OCI-LY1 (cell line): Measurements from ENCODE around the gene PWWP3B.

Experiments used
- H2AFZ ChIP-seq: fragments of 200-600 bp; sonication (generic), shearing (Covaris generic); 2 replicates; pipeline ENCODE4 v1.6.0; 2014; ENCODE audit warnings: antibody characterized with exemption, mild to moderate bottlenecking, low read length
- H3F3A ChIP-seq: fragments of 200-600 bp; sonication (generic), shearing (Covaris generic); 2 replicates; pipeline ENCODE4 v1.6.0; 2014; ENCODE audit warnings: mild to moderate bottlenecking, antibody characterized with exemption, low read length, moderate library complexity; ENCODE audit not compliant: insufficient read depth
- H3K27ac ChIP-seq: fragments of 200-600 bp; sonication (generic); 2 replicates; pipeline ENCODE4 v1.5.1; 2014; ENCODE audit warnings: low read length, mixed run types, mild to moderate bottlenecking, low read depth; ENCODE audit not compliant: poor library complexity, severe bottlenecking
- H3K27me3 ChIP-seq: fragments of 200-600 bp; sonication (generic); 2 replicates; pipeline ENCODE4 v1.6.0; 2014; ENCODE audit warnings: antibody characterized with exemption, mild to moderate bottlenecking, low read length, moderate library complexity; ENCODE audit not compliant: insufficient read depth
- H3K36me3 ChIP-seq: fragments of 200-600 bp; sonication (generic); 2 replicates; pipeline ENCODE4 v1.6.1; 2014; ENCODE audit warnings: mild to moderate bottlenecking, antibody characterized with exemption, low read length, moderate library complexity, mixed read lengths; ENCODE audit not compliant: insufficient read depth
- H3K4me1 ChIP-seq: fragments of 200-600 bp; sonication (generic); 2 replicates; pipeline ENCODE4 v1.5.1; 2014; ENCODE audit warnings: mild to moderate bottlenecking, low read length, moderate library complexity; ENCODE audit not compliant: insufficient read depth, severe bottlenecking
- H3K4me2 ChIP-seq: fragments of 200-600 bp; sonication (generic), shearing (Covaris generic); 2 replicates; pipeline ENCODE4 v1.6.1; 2014; ENCODE audit warnings: low read length
- H3K4me3 ChIP-seq: fragments of 200-600 bp; sonication (generic); 2 replicates; pipeline ENCODE4 v1.5.1; 2014; ENCODE audit warnings: low read length, low read depth, mild to moderate bottlenecking, mixed read lengths; ENCODE audit not compliant: poor library complexity, severe bottlenecking
- H3K79me2 ChIP-seq: fragments of 200-600 bp; shearing (Covaris generic); 2 replicates; pipeline ENCODE4 v1.6.1; 2016; ENCODE audit warnings: mixed run types, low read length, mixed read lengths; ENCODE audit not compliant: insufficient read depth
- H3K9ac ChIP-seq: fragments of 200-600 bp; sonication (generic), shearing (Covaris generic); 2 replicates; pipeline ENCODE4 v1.6.1; 2014; ENCODE audit warnings: mild to moderate bottlenecking, low read length, mixed read lengths
- H3K9me2 ChIP-seq: fragments of 200-600 bp; sonication (generic), shearing (Covaris generic); 2 replicates; pipeline ENCODE4 v1.6.1; 2014; ENCODE audit warnings: low read depth, mild to moderate bottlenecking, low read length, mixed read lengths
- H3K9me3 ChIP-seq: fragments of 200-600 bp; shearing (Covaris generic); 2 replicates; pipeline ENCODE4 v1.6.1; 2014; ENCODE audit warnings: low read length, mixed read lengths
- H4K20me1 ChIP-seq: fragments of 200-600 bp; sonication (generic), shearing (Covaris generic); 2 replicates; pipeline ENCODE4 v1.6.0; 2016; ENCODE audit warnings: mild to moderate bottlenecking, low read length; ENCODE audit not compliant: insufficient read depth
- EZH2 ChIP-seq: fragments of 200-600 bp; sonication (generic), shearing (Covaris generic); IDR thresholded peaks from 2 replicates; pipeline ENCODE4 v1.8.0; 2017; ENCODE audit warnings: borderline replicate concordance, mixed run types, mild to moderate bottlenecking, antibody characterized with exemption, low read length, moderate library complexity, mixed read lengths
- TF ChIP-seq, protein P1 (sequence below): fragments of 200-600 bp; sonication (generic), shearing (Covaris generic); IDR thresholded peaks from 2 replicates; pipeline ENCODE4 v1.5.1; 2017; ENCODE audit warnings: mild to moderate bottlenecking, antibody characterized with exemption, low read length, moderate library complexity, mixed read lengths

Gene PWWP3B

DNA sequence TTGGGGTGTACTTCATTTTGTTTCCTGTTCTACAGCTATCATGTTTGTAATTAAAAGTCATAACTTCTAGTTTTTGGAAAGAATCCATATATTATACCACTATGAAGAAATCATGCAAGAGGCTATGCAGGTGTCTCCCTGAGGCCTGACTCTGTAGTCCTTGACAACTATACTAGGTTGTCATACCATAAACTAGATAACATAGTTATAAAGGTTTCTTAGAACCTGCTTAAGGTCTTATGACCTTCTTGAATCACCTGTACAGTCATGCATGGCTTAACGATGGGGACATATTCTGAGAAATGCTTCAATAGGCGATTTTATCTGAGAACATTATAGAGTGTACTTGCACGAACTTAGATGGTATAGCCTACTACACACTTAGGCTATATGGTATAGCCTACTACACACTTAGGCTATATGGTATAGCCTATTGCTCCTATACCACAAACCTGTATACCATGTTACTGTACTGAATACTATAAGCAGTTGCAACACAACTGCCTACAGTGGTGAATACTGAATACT, 3.3 kb downstream of the PWWP3B start:
- Histone ChIP-seq H2AFZ (no peak overlapping the region), H3K27ac (no peak overlapping the region), H3K4me3 (no peak overlapping the region), H4K20me1 (no peaks in the 10 kb centered on the region), H3K4me2 (no peak overlapping the region), H3K9me3 (no peaks in the 10 kb centered on the region), H3K9ac (no peak overlapping the region), H3K36me3 (no peaks in the 10 kb centered on the region), H3K79me2 (no peaks in the 10 kb centered on the region), H3K9me2 (no peaks in the 10 kb centered on the region), H3F3A (no peaks in the 10 kb centered on the region), H3K4me1 (no peaks in the 10 kb centered on the region), H3K27me3 (no peaks in the 10 kb centered on the region)
- no peak for TF ChIP-seq EZH2
- TF ChIP-seq, protein P1, sequence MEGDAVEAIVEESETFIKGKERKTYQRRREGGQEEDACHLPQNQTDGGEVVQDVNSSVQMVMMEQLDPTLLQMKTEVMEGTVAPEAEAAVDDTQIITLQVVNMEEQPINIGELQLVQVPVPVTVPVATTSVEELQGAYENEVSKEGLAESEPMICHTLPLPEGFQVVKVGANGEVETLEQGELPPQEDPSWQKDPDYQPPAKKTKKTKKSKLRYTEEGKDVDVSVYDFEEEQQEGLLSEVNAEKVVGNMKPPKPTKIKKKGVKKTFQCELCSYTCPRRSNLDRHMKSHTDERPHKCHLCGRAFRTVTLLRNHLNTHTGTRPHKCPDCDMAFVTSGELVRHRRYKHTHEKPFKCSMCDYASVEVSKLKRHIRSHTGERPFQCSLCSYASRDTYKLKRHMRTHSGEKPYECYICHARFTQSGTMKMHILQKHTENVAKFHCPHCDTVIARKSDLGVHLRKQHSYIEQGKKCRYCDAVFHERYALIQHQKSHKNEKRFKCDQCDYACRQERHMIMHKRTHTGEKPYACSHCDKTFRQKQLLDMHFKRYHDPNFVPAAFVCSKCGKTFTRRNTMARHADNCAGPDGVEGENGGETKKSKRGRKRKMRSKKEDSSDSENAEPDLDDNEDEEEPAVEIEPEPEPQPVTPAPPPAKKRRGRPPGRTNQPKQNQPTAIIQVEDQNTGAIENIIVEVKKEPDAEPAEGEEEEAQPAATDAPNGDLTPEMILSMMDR = no peak

DNA sequence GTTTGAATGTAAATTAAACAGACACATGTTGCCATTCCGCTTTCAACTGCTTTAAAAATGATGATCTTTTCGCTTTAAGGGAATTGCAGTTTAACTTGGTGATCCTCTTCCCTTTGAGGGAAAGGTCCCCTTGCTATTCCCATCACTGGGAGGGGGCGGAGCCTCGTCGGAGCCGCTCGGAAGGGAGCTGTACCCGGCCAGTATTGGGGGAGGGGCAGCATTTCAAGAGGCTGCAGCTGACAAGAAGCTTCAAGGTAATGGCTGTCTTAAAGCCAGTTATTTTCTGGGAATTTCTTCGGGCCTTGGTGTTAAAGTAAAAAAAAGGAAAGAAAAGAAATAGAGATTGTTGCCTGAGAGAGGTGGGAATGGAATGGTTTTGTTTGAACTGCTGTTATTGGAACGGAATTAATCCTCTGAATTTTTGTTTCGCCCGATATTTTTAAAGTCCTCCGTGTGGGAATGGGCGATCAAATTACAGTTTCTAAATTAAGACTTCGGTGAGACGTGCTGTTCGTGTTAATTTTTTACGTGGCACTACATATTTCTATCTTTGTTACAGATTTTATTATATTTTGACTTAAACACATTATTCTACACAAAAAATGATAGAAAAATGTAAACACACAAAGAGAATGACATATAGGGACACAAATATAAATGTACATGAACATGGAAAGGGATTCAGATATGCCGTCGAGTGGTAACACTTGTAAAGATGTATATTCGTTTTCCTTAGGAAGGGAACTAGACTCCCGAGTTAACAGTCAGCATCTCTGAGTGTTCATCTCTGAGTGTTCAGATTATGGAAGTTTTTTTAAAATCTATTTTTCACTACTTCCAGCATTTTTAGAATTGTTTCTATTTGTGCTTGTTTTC, 9.2 kb downstream of the PWWP3B start:
- TF ChIP-seq, protein P1 = no peak
- TF ChIP-seq EZH2 = no peak
- Histone ChIP-seq H3K9ac (no peak overlapping the region), H3K9me3 (no peaks in the 10 kb centered on the region), H3K27me3 (no peaks in the 10 kb centered on the region), H3F3A (no peaks in the 10 kb centered on the region), H3K79me2 (no peaks in the 10 kb centered on the region), H3K27ac (no peak overlapping the region), H3K4me2 (no peak overlapping the region), H3K9me2 (no peaks in the 10 kb centered on the region), H4K20me1 (no peaks in the 10 kb centered on the region), H3K4me1 (no peaks in the 10 kb centered on the region), H3K36me3 (no peaks in the 10 kb centered on the region), H2AFZ (no peak overlapping the region), H3K4me3 (no peak overlapping the region)

DNA sequence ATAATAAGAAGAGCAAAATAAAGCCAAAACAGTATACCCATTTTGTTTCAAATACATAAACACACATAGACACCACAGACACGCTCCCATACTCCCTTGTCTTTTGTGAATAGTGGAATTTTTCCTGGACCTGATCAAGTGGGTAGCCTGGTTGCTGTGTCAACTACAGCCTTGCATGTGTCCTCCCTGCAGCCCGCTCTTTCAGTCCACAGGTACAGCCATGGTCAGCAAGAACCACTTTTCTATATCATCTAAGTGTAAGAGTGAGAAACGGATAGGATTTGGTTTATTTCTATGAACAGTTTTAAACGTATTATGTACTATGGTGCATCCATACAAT, 9.8 kb downstream of the PWWP3B start:
- H3F3A ChIP-seq = no peaks in the 10 kb centered on the region
- no peak overlapping the region for H3K4me3 ChIP-seq
- H3K36me3 ChIP-seq = no peaks in the 10 kb centered on the region
- no peaks in the 10 kb centered on the region for H3K9me2 ChIP-seq
- H3K9ac ChIP-seq = no peak overlapping the region
- no peak overlapping the region for H3K4me2 ChIP-seq
- TF ChIP-seq, protein P1 = no peak
- TF ChIP-seq EZH2 = no peak
- no peaks in the 10 kb centered on the region for H3K9me3 ChIP-seq
- no peaks in the 10 kb centered on the region for H4K20me1 ChIP-seq
- H2AFZ ChIP-seq = no peak overlapping the region
- H3K79me2 ChIP-seq = no peaks in the 10 kb centered on the region
- H3K27me3 ChIP-seq = no peaks in the 10 kb centered on the region
- H3K4me1 ChIP-seq = no peaks in the 10 kb centered on the region
- H3K27ac ChIP-seq = no peak overlapping the region
